CD4-positive, alpha-beta T cell treated with Interleukin-21 for 1 hour (primary cell): ENCODE results near the gene DUSP3.
A peak's percentile ranks its signal among the peaks of the same experiment; 100 is the strongest.
"Not testable (repeated sequence)": the region's sequence is repeated elsewhere in the genome, so short reads cannot be mapped to it uniquely, and the experiment has no call there.

Experiments
- DNase-seq: peaks from one replicate; pipeline ENCODE4 v3.0.0-alpha.2; 2020

The DUSP3 gene

GRCh38 chr17:43800736-43801135 lies 22.0 kb upstream of the DUSP3 start:
- no peak for DNase-seq

GRCh38 chr17:43799047-43799446 lies 20.3 kb upstream of the DUSP3 start:
- DNase-seq, result no peak

DNA sequence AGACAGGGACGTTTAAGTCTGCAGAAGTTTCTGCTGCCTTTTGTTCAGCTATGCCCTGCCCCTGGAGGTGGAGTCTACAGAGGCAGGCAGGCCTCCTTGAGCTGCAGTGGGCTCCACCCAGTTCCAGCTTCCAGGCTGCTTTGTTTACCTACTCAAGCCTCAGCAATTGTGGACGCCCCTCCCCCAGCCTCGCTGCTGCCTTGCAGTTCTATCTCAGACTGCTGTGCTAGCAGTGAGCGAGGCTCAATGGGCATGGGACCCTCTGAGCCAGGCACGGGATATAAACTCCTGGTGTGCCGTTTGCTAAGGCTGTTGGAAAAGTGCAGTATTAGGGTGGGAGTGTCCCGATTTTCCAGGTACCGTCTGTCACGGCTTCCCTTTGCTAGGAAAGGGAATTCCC lies 19.2 kb upstream of the DUSP3 start:
- not testable (repeated sequence) for DNase-seq

- not testable (repeated sequence) for DNase-seq
Observed at GRCh38 chr17:43792668-43793067, 13.9 kb upstream of the DUSP3 start.

DNA sequence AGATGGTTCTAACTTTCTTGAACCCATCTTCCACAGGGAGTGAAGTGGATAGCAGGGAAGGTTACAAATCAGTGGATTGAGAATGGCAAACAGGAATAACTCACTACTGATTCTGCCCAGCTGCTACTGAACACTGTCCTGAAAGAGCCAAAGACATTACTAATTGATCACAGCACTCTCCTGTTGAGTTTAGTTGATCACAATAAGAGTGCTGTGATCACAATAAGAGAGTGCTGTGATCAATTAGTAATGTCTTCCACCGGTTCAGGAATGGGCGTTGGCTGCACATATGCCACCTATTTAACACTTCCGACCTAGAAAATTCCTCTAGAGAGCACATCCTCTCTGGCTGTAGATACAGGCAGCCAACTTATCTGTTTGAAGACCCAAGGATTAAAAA lies 12.8 kb upstream of the DUSP3 start:
- DNase-seq, result peak; percentile 21

GRCh38 chr17:43790311-43790940 lies 11.6 kb upstream of the DUSP3 start:
- DNase-seq, result no peak

GRCh38 chr17:43789482-43789881 lies 10.7 kb upstream of the DUSP3 start:
- DNase-seq, result no peak

- DNase-seq, result no peak
Observed at GRCh38 chr17:43788540-43788939, 9.8 kb upstream of the DUSP3 start.

GRCh38 chr17:43787728-43788127 lies 9.0 kb upstream of the DUSP3 start:
- DNase-seq, result no peak

- DNase-seq, result no peak
Observed at GRCh38 chr17:43784628-43785101, 5.9 kb upstream of the DUSP3 start.

GRCh38 chr17:43784068-43784467 lies 5.3 kb upstream of the DUSP3 start:
- no peak for DNase-seq

- DNase-seq, result no peak
Observed at GRCh38 chr17:43782913-43783680, 4.3 kb upstream of the DUSP3 start.

GRCh38 chr17:43780135-43780534 lies 1.4 kb upstream of the DUSP3 start, which contains the start of gene CFAP97D1:
Gene CFAP97D1, plus strand, starts transcription at chr17:43780435. Its CDS starts 28 bp downstream, at chr17:43780463.
- no peak for DNase-seq

DNA sequence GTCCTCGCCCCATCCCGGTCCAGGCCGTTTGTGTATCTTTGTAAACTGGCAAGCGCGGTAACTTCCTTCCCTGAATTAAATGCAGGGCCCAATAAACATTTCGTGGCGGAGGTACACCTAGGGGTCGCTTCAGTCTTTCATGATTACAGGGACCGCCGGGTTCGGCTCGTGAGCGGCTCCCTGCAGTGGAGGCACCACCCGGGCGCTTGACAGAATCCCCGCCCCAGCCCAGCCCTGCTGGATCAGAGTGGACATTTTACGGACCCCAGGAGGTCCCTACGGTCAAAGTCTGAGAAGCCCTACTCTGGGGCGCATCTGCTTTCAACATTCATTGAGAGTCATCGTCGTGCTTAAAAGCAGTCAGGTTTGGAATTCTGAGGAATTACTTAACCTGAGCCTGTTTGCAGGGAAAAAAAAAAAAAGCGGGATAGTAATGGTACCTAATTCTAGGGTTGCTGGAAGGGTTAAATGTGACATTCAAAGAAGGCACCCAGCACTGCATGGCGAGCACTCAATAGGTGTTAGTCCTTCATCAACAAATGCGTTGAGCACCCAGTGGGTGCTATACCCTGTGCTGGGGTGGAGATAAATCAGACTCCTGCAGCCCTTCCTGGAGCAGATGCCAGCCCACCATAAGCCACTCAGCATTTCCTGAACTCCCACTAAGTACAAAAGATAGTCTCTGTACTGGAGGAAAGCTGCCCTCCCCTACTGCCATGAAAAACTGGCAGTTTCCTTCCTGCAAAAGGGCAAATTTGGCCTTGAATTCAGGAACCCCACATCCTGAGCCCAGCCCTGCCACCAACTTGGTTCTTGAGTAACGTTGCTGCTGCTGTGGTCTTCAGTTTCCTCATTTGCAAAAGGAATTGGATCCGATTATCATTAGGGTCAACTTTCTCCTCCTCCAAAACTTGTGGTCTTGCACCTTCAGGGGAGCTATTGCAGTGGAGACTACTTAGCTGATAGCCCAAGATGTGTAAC lies 658 bp upstream of the DUSP3 start:
- no peak for DNase-seq

GRCh38 chr17:43774304-43775250 lies 4.2 kb downstream of the DUSP3 start:
- no peak for DNase-seq

GRCh38 chr17:43772877-43773648 lies 5.7 kb downstream of the DUSP3 start:
- DNase-seq, result peak; percentile 40

DNA sequence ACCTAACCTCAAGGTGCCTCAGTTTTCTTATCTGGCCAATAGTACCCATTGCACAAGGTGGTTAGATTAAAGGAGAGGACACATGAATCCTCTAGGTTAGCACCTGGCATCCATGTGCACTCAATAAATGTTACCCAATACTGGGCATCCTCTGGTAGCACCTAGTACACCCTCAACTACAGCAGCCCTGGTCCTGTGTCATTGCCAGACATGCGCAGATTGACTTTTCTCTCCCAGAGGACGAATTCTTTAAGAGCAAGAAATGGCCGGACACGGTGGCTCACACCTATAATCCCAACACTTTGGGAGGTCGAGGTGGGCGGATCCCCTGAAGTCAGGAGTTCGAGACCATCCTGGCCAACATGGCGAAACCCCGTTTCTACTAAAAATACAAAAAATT lies 7.3 kb downstream of the DUSP3 start:
- no peak for DNase-seq

DNA sequence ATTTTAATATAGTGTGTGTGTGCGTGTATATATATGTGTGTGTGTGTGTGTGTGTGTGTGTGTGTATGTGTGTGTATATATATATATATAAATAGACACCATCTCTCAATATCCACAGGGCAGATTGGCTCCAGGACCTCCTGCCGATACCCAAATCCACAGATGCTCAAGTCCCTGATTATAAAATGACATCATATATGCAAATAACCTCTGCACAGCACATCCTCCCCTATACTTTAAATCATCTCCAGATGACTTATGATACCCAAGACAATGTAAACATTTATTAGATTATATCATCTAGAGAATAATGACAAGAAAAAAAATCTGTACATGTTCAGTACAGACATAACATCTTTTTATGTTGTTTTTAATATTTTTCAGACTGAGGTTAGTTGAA lies 7.8 kb downstream of the DUSP3 start:
- no peak for DNase-seq

GRCh38 chr17:43769859-43770258 lies 8.9 kb downstream of the DUSP3 start:
- DNase-seq, result no peak

DNA sequence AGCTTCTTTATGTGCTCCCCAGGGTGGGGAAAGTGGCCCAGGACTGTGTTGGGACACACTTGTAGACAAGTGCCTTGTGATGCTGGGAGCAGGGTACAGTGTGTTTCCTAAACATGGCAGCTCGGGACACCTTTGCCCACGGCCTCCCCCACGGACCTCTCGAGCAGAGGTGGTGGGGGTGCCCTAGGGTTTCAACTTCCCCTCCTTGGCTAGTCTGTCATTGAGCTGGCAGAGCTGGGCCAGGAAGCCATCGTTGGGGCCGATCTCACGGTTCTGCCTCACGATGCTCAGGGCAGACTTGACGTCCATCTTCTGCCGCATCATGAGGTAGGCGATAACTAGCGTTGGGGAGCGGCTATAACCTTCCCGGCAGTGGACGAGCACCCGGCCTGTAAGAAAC lies 9.4 kb downstream of the DUSP3 start:
- no peak for DNase-seq

- no peak for DNase-seq
Observed at GRCh38 chr17:43768943-43769342, 9.8 kb downstream of the DUSP3 start.
